ENCODE results near the gene PTPRG.

PTPRG gene

GRCh38 chr3:61571516-61572336 lies 10.4 kb downstream of the PTPRG start:
- no peak overlapping the region for H2AFZ ChIP-seq (ENCODE audit: low read depth, low read length)
- peaks cover 19% of the 10 kb centered on the region for H3K4me1 ChIP-seq (ENCODE audit: low read length)
- no peak for TF ChIP-seq EZH2phosphoT487 (IDR thresholded peaks at IDR 0.05; ENCODE audit: low read depth)
- TF ChIP-seq CTCF (IDR thresholded peaks at IDR 0.05; ENCODE audit: low read depth, low read length), result no peak
- no peak overlapping the region for H3K9ac ChIP-seq (ENCODE audit: low read length)
- no peak overlapping the region for H3K27ac ChIP-seq (ENCODE audit: low read length)
- H4K20me1 ChIP-seq (ENCODE audit: insufficient read depth, low read length), result peaks cover 59% of the 10 kb centered on the region
- H3K9me3 ChIP-seq (ENCODE audit: insufficient read depth, low read length), result no peaks in the 10 kb centered on the region; the same call in 1 of the 2 replicates
- H3K4me2 ChIP-seq (ENCODE audit: low read length), result no peak overlapping the region
- peaks cover 22% of the 10 kb centered on the region for H3K27me3 ChIP-seq (ENCODE audit: low read depth, low read length)
- peaks cover 18% of the 10 kb centered on the region for H3K36me3 ChIP-seq (replicated peaks; ENCODE audit: low read depth, low read length)
- no peak overlapping the region for H3K4me3 ChIP-seq (ENCODE audit: low read length)
- peaks cover 44% of the 10 kb centered on the region for H3K79me2 ChIP-seq (ENCODE audit: low read length)

GRCh38 chr3:61572879-61573278 lies 11.5 kb downstream of the PTPRG start:
- H3K4me1 ChIP-seq (ENCODE audit: low read length), result peaks cover 19% of the 10 kb centered on the region
- TF ChIP-seq CTCF (IDR thresholded peaks at IDR 0.05; ENCODE audit: low read depth, low read length), result no peak
- TF ChIP-seq EZH2phosphoT487 (IDR thresholded peaks at IDR 0.05; ENCODE audit: low read depth), result no peak

GRCh38 chr3:61573441-61573840 lies 12.1 kb downstream of the PTPRG start:
- Histone ChIP-seq H3K79me2 (ENCODE audit: low read length) (peaks cover 46% of the 10 kb centered on the region), H3K36me3 (replicated peaks; ENCODE audit: low read depth, low read length) (peaks cover 18% of the 10 kb centered on the region), H3K27ac (ENCODE audit: low read length) (no peak overlapping the region), H3K4me3 (ENCODE audit: low read length) (no peak overlapping the region), H3K9ac (ENCODE audit: low read length) (no peak overlapping the region), H3K9me3 (ENCODE audit: insufficient read depth, low read length) (no peaks in the 10 kb centered on the region; the same call in 1 of the 2 replicates), H2AFZ (ENCODE audit: low read depth, low read length) (no peak overlapping the region), H3K4me1 (ENCODE audit: low read length) (peaks cover 19% of the 10 kb centered on the region), H3K4me2 (ENCODE audit: low read length) (no peak overlapping the region), H3K27me3 (ENCODE audit: low read depth, low read length) (peaks cover 22% of the 10 kb centered on the region), H4K20me1 (ENCODE audit: insufficient read depth, low read length) (peaks cover 49% of the 10 kb centered on the region)
- TF ChIP-seq CTCF (IDR thresholded peaks at IDR 0.05; ENCODE audit: low read depth, low read length) (no peak), EZH2phosphoT487 (IDR thresholded peaks at IDR 0.05; ENCODE audit: low read depth) (no peak)

More at GRCh38 chr3:61572879-61573278, 11.5 kb downstream of the PTPRG start:
- H3K4me2 ChIP-seq (ENCODE audit: low read length), result no peak overlapping the region
- H3K79me2 ChIP-seq (ENCODE audit: low read length), result peaks cover 43% of the 10 kb centered on the region
- H3K4me3 ChIP-seq (ENCODE audit: low read length), result no peak overlapping the region
- H3K36me3 ChIP-seq (replicated peaks; ENCODE audit: low read depth, low read length), result peaks cover 18% of the 10 kb centered on the region
- no peak overlapping the region for H3K27ac ChIP-seq (ENCODE audit: low read length)
- peaks cover 22% of the 10 kb centered on the region for H3K27me3 ChIP-seq (ENCODE audit: low read depth, low read length)
- peaks cover 51% of the 10 kb centered on the region for H4K20me1 ChIP-seq (ENCODE audit: insufficient read depth, low read length)
- H3K9ac ChIP-seq (ENCODE audit: low read length), result no peak overlapping the region
- no peak overlapping the region for H2AFZ ChIP-seq (ENCODE audit: low read depth, low read length)
- no peaks in the 10 kb centered on the region; the same call in 1 of the 2 replicates for H3K9me3 ChIP-seq (ENCODE audit: insufficient read depth, low read length)

GRCh38 chr3:61574854-61575253 lies 13.5 kb downstream of the PTPRG start:
- Histone ChIP-seq H3K9me3 (ENCODE audit: insufficient read depth, low read length) (no peaks in the 10 kb centered on the region; the same call in 1 of the 2 replicates), H3K9ac (ENCODE audit: low read length) (no peak overlapping the region), H3K4me1 (ENCODE audit: low read length) (peaks cover 16% of the 10 kb centered on the region), H3K4me3 (ENCODE audit: low read length) (no peak overlapping the region), H3K36me3 (replicated peaks; ENCODE audit: low read depth, low read length) (peaks cover 18% of the 10 kb centered on the region), H3K27ac (ENCODE audit: low read length) (no peak overlapping the region), H3K27me3 (ENCODE audit: low read depth, low read length) (peaks cover 14% of the 10 kb centered on the region; the same call in 1 of the 2 replicates), H3K79me2 (ENCODE audit: low read length) (peaks cover 46% of the 10 kb centered on the region), H4K20me1 (ENCODE audit: insufficient read depth, low read length) (peaks cover 43% of the 10 kb centered on the region), H2AFZ (ENCODE audit: low read depth, low read length) (no peak overlapping the region), H3K4me2 (ENCODE audit: low read length) (no peak overlapping the region)
- TF ChIP-seq EZH2phosphoT487 (IDR thresholded peaks at IDR 0.05; ENCODE audit: low read depth) (no peak), CTCF (IDR thresholded peaks at IDR 0.05; ENCODE audit: low read depth, low read length) (no peak)

All from OCI-LY3 (cell line).